KOPT-K1 (cell line): ENCODE data around the gene TMEM14A.
A peak's percentile ranks its signal among the peaks of the same experiment; 100 is the strongest.

Source experiments
- H3K27ac ChIP-seq: fragments of 200-600 bp; sonication (generic); 2 replicates; pipeline ENCODE4 v1.5.1; 2016; ENCODE audit warnings: antibody characterized with exemption, mild to moderate bottlenecking, low read depth, low read length; ENCODE audit not compliant: poor library complexity, severe bottlenecking
- H3K36me3 ChIP-seq: fragments of 200-600 bp; sonication (generic); 2 replicates; pipeline ENCODE4 v1.5.1; 2017; ENCODE audit warnings: antibody characterized with exemption, mild to moderate bottlenecking, low read length, moderate library complexity; ENCODE audit not compliant: insufficient read depth
- H3K9me3 ChIP-seq: fragments of 200-600 bp; sonication (generic); 2 replicates; pipeline ENCODE4 v1.5.1; 2017; ENCODE audit warnings: antibody characterized with exemption, low read length, mild to moderate bottlenecking; ENCODE audit not compliant: insufficient read depth, poor library complexity, severe bottlenecking

Gene TMEM14A, protein sequence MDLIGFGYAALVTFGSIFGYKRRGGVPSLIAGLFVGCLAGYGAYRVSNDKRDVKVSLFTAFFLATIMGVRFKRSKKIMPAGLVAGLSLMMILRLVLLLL

DNA sequence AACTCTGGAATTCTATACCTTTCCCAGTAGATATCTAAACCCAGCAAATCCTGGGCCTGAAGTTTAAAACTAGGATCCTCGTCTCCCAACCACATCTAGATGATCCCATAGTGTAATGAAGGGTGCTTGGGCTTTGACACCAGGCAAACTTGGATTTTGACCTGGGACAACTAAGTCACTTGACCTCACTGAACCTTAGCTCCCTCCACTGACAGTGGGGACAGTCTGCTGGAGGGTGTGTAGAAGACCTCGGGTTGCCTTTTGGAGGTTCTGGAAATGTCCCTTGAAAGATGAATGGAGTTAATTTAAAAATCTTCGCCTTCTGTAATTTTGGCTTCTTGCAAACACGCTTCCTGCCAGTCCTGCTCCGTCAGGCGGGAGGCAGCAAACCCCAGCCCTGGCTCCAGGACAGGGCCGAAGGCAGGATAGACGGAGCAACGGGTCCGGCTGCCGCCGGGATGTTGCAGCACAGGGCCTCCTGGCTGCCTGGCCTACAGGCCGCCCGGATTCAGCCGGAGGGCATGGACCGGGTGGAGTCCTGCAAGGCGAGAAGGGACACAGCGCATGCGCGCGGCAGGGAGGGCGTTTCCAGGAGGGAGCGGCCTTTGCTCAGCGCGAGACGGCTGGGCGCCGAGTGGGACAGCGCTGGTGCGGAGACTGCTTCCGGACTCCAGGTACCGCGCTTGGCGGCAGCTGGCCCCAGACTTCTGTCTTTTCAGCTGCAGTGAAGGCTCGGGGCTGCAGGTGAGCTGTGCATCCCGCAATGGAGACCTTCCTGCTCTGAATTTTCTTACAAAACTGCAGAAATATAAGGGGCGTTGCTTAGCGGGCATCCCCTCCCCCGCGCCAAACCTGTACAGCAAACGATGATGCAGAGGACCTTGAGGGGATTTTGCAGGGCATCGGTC is at the start of gene TMEM14A:
Gene TMEM14A, plus strand, starts transcription at position 612 of the 908 bp plus-strand sequence. CDS start 5,990 bp downstream, outside the sequence.
- no peaks in the 10 kb centered on the region for H3K9me3 ChIP-seq
- H3K36me3 ChIP-seq: peaks cover 4% of the 10 kb centered on the region; the same call in 1 of the 2 replicates
- H3K27ac ChIP-seq: peak within 1 kb of the TSS; percentile 53

DNA sequence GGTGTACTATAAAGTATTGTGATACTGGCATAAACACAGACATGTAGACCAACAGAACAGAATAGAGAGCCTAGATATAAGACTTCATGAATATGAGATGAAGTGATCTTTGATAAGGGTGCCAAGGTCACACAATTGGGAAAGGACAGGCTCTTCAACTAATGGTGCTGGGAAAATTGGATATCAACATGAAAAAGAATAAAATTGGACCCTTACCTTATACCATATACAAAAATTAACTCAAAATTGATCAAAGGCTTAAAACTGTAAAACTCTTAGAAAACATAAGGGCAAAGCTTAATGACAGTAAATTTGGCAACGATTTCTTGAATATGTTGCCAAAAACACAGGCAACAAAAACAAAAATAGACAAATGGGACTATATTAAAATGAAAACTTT is 49.3 kb upstream of the TMEM14A start:
- Histone ChIP-seq H3K36me3 (no peaks in the 10 kb centered on the region), H3K9me3 (no peaks in the 10 kb centered on the region), H3K27ac (no peak overlapping the region)

DNA sequence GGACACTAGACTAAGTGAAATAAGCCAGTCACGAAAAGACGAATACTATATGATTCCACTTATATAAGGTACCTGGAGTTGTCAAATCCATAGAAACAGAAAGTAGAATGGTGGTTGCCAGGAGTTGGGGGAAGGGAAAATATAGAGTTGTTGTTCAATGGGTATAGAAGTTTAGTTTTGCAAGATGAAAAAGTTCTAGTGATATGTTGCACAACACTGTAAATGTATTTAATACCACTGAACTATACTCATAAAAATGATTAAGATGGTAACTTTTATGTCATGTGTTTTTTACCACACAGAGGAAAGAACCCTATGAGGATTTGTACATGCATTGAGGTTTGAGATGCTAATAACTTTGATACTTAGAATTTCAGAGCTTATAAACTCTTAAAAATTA is 48.1 kb upstream of the TMEM14A start:
- Histone ChIP-seq H3K9me3 (no peaks in the 10 kb centered on the region), H3K36me3 (no peaks in the 10 kb centered on the region), H3K27ac (no peak overlapping the region)

GRCh38 chr6:52632011-52632410 is 38.9 kb upstream of the TMEM14A start:
- H3K36me3 ChIP-seq: no peaks in the 10 kb centered on the region
- no peak overlapping the region for H3K27ac ChIP-seq
- no peaks in the 10 kb centered on the region for H3K9me3 ChIP-seq

DNA sequence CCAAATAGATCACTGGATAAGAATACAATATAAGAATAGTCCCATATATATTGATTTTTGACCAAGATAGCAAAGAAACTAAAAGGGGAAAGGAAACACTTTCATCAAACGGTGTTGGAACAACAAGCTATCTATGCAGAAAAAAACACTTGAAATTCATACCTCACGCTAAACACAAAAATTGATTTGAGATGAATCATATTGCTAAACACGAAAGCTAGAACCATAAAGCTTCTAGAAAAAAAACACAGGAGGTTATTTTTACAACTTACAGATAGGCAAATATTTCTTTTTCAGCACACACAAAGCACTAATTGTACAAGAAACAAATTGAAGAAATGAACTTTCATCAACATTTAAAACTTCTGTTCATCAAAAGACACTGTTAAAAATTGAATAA is 36.7 kb upstream of the TMEM14A start:
- Histone ChIP-seq H3K36me3 (no peaks in the 10 kb centered on the region), H3K9me3 (no peaks in the 10 kb centered on the region), H3K27ac (no peak overlapping the region)

DNA sequence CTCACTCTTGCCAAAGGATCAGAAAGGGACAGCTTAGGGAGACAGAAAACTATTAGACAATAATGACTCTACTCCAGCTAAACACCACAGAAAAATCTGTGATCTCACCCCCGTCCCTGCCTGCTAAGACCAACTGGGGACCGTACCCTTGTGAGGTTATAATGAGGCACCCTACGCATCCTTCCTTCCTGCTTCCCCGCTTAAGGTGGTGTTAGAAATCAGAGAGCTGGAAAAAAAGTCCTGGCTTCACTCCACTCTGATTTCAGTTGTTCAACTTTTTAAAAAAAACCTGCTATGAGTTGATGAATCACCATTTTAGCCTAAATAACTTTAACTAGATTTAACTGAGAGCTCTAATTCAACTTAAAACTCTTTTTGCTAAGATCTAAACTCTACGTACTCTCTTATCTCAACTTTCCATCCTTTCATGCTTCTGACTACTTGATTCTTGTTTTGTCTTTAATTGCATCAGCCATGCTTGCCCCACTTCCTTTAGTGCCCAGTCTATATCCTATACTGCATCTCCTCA is 35.8 kb upstream of the TMEM14A start:
- Histone ChIP-seq H3K9me3 (no peaks in the 10 kb centered on the region), H3K36me3 (no peaks in the 10 kb centered on the region), H3K27ac (no peak overlapping the region)

DNA sequence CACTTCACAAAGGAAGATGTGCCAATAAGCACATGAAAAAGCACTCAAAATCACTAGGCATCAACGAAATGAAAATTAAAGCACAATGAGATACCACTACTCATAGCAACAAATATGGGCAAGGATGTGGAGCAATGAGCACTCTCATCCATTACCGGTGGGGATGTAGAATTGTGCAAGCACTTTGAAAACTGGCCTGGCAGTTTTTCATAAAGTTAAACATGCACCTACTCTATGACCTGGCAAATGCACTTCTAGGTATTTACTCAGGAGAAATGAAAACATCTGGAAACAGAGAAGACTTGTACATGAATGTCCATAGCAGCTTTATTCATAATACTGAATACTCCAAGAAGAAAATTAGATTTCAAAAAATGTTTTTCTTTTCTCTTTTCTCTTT is 34.1 kb upstream of the TMEM14A start:
- H3K9me3 ChIP-seq: no peaks in the 10 kb centered on the region
- no peaks in the 10 kb centered on the region for H3K36me3 ChIP-seq
- H3K27ac ChIP-seq: no peak overlapping the region

- H3K27ac ChIP-seq: no peak overlapping the region
- H3K9me3 ChIP-seq: no peaks in the 10 kb centered on the region
- H3K36me3 ChIP-seq: no peaks in the 10 kb centered on the region
Measured at GRCh38 chr6:52639493-52639892, 31.4 kb upstream of the TMEM14A start.

DNA sequence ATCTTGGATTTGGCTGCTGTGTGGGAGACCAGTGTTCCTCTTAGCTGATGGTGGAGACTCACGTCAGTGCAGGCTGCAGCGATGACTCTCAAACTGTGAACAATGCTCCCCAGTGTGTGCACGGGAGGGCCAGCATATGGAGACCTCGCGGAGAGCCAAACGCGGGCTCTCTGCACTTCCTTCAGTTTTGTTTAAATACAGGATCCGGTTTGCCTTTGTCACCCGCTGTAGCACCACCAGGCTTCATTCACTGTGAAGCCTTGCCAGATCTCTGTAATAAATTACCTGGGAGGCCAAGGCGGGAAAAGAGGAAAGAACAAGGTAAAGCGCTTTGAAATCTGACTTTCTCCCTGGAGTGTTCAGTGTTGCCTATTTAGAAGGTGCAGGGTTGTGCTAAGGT is 30.7 kb upstream of the TMEM14A start:
- Histone ChIP-seq H3K9me3 (no peaks in the 10 kb centered on the region), H3K27ac (no peak overlapping the region), H3K36me3 (no peaks in the 10 kb centered on the region)

DNA sequence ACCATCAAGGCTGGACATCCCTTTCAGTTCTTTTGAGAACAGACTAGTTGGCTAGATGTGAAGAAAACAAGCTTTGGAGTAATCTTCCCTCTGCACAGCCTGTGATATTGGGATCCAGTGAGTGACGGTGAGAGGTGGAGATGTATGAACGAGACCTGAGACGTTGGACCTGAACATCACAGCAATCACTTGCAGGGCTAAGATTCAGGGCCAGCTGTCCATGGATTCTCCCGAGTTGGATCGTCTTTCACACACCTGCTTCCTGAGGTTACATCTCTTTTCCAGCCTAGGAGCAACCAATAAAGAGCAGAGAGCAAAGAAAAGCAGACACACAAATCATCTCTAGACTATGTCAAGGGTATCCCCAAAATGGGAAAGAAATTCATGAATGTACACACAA is 30.0 kb upstream of the TMEM14A start:
- H3K27ac ChIP-seq: no peak overlapping the region
- no peaks in the 10 kb centered on the region for H3K36me3 ChIP-seq
- no peaks in the 10 kb centered on the region for H3K9me3 ChIP-seq

GRCh38 chr6:52641388-52641787 is 29.5 kb upstream of the TMEM14A start:
- H3K9me3 ChIP-seq: no peaks in the 10 kb centered on the region
- no peaks in the 10 kb centered on the region for H3K36me3 ChIP-seq
- no peak overlapping the region for H3K27ac ChIP-seq

GRCh38 chr6:52641826-52642225 is 29.1 kb upstream of the TMEM14A start:
- Histone ChIP-seq H3K27ac (no peak overlapping the region), H3K36me3 (no peaks in the 10 kb centered on the region), H3K9me3 (no peaks in the 10 kb centered on the region)

DNA sequence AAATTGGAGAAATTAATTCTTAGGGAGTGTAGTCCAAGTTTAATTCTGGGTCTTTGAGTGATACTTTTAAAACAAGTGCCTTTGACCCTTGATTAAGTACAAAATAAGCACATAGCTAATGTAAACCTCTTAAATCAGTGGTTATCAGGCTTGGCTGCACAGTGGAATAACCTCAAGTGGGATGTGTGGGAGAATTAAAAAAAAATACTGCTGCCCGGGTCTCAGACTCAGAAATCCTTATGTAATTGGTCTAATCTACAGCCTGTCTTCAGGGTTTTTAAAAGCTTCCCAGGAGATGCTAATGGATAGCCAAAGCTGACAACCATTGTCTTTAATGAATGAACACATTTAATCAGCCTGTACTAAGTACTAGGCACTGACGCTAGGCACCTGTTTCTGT is 28.5 kb upstream of the TMEM14A start:
- Histone ChIP-seq H3K27ac (no peak overlapping the region), H3K9me3 (no peaks in the 10 kb centered on the region), H3K36me3 (no peaks in the 10 kb centered on the region)

DNA sequence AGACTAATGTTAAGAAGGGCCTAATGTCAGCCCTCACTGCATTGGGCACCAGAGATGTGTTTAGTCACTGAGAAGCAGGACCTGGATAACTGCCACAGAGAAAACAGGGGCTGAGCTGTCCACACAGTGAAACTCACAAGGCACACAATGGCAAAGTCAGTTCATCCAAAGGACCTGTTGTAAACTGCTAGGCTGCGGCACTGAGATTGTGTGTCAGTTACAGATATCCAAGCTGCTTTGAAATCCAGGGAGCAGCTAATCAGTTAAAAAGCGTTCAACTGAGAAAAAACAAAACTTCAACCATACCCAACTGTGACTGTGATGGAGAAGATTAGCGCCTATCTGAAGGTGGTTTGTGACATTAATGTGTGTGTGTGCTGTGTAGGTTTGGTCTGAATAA is 27.8 kb upstream of the TMEM14A start:
- H3K27ac ChIP-seq: no peak overlapping the region
- no peaks in the 10 kb centered on the region for H3K36me3 ChIP-seq
- no peaks in the 10 kb centered on the region for H3K9me3 ChIP-seq

GRCh38 chr6:52644253-52644652 is 26.7 kb upstream of the TMEM14A start:
- no peak overlapping the region for H3K27ac ChIP-seq
- H3K9me3 ChIP-seq: no peaks in the 10 kb centered on the region
- no peaks in the 10 kb centered on the region for H3K36me3 ChIP-seq

DNA sequence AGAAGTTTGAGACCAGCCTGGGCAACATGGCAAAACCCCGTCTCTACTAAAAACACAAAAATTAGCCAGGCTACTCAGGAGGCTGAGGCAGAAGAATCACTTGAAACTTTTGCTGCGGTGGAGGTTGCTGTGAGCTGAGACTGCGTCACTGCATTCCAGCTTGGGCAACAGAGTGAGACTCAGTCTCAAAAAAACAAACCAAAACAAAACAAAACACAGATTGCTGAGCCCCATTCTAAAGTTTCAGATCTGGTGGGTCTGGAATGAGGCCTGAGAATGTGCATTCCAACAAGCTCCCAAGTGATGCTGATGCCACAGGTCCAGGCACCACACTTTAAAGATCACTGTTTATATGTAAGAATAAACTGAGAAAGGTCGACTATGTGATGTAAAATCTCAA is 24.9 kb upstream of the TMEM14A start:
- H3K9me3 ChIP-seq: no peaks in the 10 kb centered on the region
- no peaks in the 10 kb centered on the region for H3K36me3 ChIP-seq
- H3K27ac ChIP-seq: no peak overlapping the region
